Mucosa of descending colon (tissue), 3 donors: ENCODE data around the gene TRAM2. TPM values are rescaled to one million over a fixed set of nuclear protein-coding genes. Genes with fewer than 3 reads are reported as not detected.
A peak's percentile ranks its signal among the peaks of the same experiment; 100 is the strongest.

Experiments
- ATAC-seq: fragments of 200-7000 bp; cut with Tn5 transposase; one replicate; pipeline ENCODE4 v1.9.1; 2020; ENCODE audit warnings: mild to moderate bottlenecking, moderate library complexity
- DNase-seq, 3 donors: peaks; one replicate each; pipeline ENCODE4 v3.0.0-alpha.2; 2020
- H3K36me3 ChIP-seq: fragments of 200-600 bp; one replicate; pipeline ENCODE4 v1.8.0; 2021; ENCODE audit warnings: low read depth, mild to moderate bottlenecking
- H3K4me1 ChIP-seq: fragments of 200-600 bp; one replicate; pipeline ENCODE4 v1.8.0; 2021; ENCODE audit warnings: low read depth, mild to moderate bottlenecking
- H3K4me3 ChIP-seq: fragments of 200-600 bp; one replicate; pipeline ENCODE4 v1.8.0; 2021; ENCODE audit warnings: mild to moderate bottlenecking
- H3K9me3 ChIP-seq: fragments of 200-600 bp; one replicate; pipeline ENCODE4 v1.8.0; 2021; ENCODE audit warnings: mild to moderate bottlenecking
- CTCF ChIP-seq: fragments of 200-600 bp; IDR thresholded peaks from one replicate; pipeline ENCODE4 v1.8.0; 2022; ENCODE audit warnings: antibody characterized with exemption, mild to moderate bottlenecking
- intact Hi-C, 2 donors: fragments of 100-400 bp; cut with DNase I in 1 of 2; cut with micrococcal nuclease in 1 of 2; formaldehyde crosslinking; loops; one replicate each; pipeline versions ENCODE4 v1.11.0 to v1.11.1; 2022; cut with DNase I, micrococcal nuclease
- total RNA-seq, 3 donors: library from RNA; stranded (reverse); fragmentation: NEBNext Ultra II Directional in 2 of 3; extraction: Animal tissue kit (Norgen Biotek cat#: 25700) in 2 of 3; gene quantifications; one replicate each; pipeline versions ENCODE4 v1.2.1 to v1.2.4, GENCODE V29; 2021 to 2023
- donor health status: DM: no; HTN: no; CAD: no; lungs with moderate emphysema.
- donor health status: DM: no; HTN: no; CAD: no.
- donor health status: DM: no; HTN: yes; CAD: no.

Gene TRAM2
- total RNA-seq, 3 donors from 2014 or later, result 20.3 to 25.0 (median 24.1) TPM

- H3K36me3 ChIP-seq, result no peaks in the 10 kb centered on the region
- no peak overlapping the region for H3K4me3 ChIP-seq
- ATAC-seq, result no peak
- TF ChIP-seq CTCF, result no peak
- intact Hi-C loops, result no loop called here
- no peaks in the 10 kb centered on the region for H3K9me3 ChIP-seq
- no peaks in the 10 kb centered on the region for H3K4me1 ChIP-seq
- DNase-seq, result no peak
Measured at GRCh38 chr6:52519618-52520017, 57.2 kb downstream of the TRAM2 start.

DNA sequence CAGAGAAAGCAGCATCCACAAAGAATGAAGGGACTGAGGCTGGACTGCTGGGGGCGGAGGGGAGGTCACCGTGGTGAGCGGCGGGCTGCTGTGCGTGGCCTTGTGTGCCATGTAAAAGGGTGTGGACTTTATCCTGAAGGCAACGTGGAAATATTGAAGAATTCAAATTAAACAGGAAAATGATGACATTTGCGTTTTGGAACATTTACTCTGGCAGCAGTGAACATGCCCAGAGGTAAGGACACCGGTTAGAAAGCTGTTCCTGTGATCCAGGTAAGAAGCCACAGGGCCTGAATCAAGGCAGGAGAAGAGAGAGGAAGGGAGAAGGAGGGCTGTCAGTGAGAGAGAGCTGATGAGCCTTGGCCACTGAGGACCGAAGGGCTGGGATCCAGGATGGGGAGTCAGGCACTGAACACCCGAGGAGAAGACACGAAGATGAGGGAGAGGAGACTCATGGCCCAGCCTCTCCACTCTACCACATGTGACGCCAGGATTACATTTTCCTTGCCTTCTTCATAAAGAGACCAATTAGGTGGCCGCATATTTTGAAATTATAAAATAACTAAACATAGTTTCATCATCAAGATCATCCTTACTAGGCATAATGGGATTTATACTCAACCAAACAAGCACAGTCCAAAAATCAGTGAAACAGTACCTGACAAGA, 58.4 kb downstream of the TRAM2 start:
- no peaks in the 10 kb centered on the region for H3K4me1 ChIP-seq
- DNase-seq, result no peak
- H3K9me3 ChIP-seq, result no peaks in the 10 kb centered on the region
- no peak overlapping the region for H3K4me3 ChIP-seq
- TF ChIP-seq CTCF, result no peak
- no peaks in the 10 kb centered on the region for H3K36me3 ChIP-seq
- intact Hi-C loops, result no loop called here
- no peak for ATAC-seq

- ATAC-seq (peak; percentile 86), DNase-seq (peak; percentile 65 to 75 (median 70))
- Histone ChIP-seq H3K4me1 (no peaks in the 10 kb centered on the region), H3K36me3 (no peaks in the 10 kb centered on the region), H3K4me3 (no peak overlapping the region), H3K9me3 (no peaks in the 10 kb centered on the region)
- no peak for TF ChIP-seq CTCF
- intact Hi-C loops, result no loop called here
Measured at GRCh38 chr6:52517502-52518278, 59.2 kb downstream of the TRAM2 start.

GRCh38 chr6:52516943-52517342, 59.9 kb downstream of the TRAM2 start:
- DNase-seq (no peak), ATAC-seq (no peak)
- intact Hi-C loops, result no loop called here
- H3K4me3 ChIP-seq, result no peak overlapping the region
- no peaks in the 10 kb centered on the region for H3K4me1 ChIP-seq
- no peak for TF ChIP-seq CTCF
- H3K9me3 ChIP-seq, result no peaks in the 10 kb centered on the region
- no peaks in the 10 kb centered on the region for H3K36me3 ChIP-seq

GRCh38 chr6:52516269-52516668, 60.6 kb downstream of the TRAM2 start:
- Histone ChIP-seq H3K4me3 (no peak overlapping the region), H3K9me3 (no peaks in the 10 kb centered on the region), H3K4me1 (no peaks in the 10 kb centered on the region), H3K36me3 (no peaks in the 10 kb centered on the region)
- ATAC-seq (no peak), DNase-seq (no peak)
- intact Hi-C loops, result no loop called here
- no peak for TF ChIP-seq CTCF
